NT2/D1 (cell line): ENCODE measurements around the gene ARPIN.
A peak's percentile ranks its signal among the peaks of the same experiment; 100 is the strongest.

Source experiments
- DNase-seq: peaks from one replicate; pipeline ENCODE4 v3.0.0-alpha.2; 2011; ENCODE audit warnings: low read depth, low spot score
- H3K27me3 ChIP-seq: 2 replicates; pipeline ENCODE4 v1.6.0; 2011; ENCODE audit warnings: mild to moderate bottlenecking; ENCODE audit not compliant: insufficient read length, insufficient read depth
- H3K36me3 ChIP-seq: 2 replicates; pipeline ENCODE4 v1.6.1; 2011; ENCODE audit warnings: mild to moderate bottlenecking, low read length, mixed read lengths; ENCODE audit not compliant: insufficient read depth, insufficient read length
- H3K4me1 ChIP-seq: 2 replicates; pipeline ENCODE4 v1.5.1; 2011; ENCODE audit not compliant: insufficient read depth, insufficient read length
- H3K4me3 ChIP-seq: 2 replicates; pipeline ENCODE4 v1.5.1; 2011; ENCODE audit warnings: low read depth; ENCODE audit not compliant: insufficient read length
- H3K9ac ChIP-seq: 2 replicates; pipeline ENCODE4 v1.6.0; 2011; ENCODE audit warnings: low read depth; ENCODE audit not compliant: insufficient read length
- H3K9me3 ChIP-seq: 2 replicates; pipeline ENCODE4 v1.5.1; 2011; ENCODE audit warnings: mild to moderate bottlenecking, low read length; ENCODE audit not compliant: insufficient read depth
- SUZ12 ChIP-seq: IDR thresholded peaks from 2 replicates; pipeline ENCODE4 v1.6.1; 2011; ENCODE audit not compliant: insufficient read length, insufficient read depth; ENCODE audit errors: extremely low read depth
- YY1 ChIP-seq: IDR thresholded peaks from 2 replicates; pipeline ENCODE4 v1.6.1; 2011; ENCODE audit not compliant: insufficient read length, insufficient read depth
- ZNF274 ChIP-seq: IDR thresholded peaks from 2 replicates; pipeline ENCODE4 v1.6.1; 2011; ENCODE audit warnings: mild to moderate bottlenecking, low read depth, low read length

Gene ARPIN

GRCh38 chr15:89883518-89883917, 29.2 kb downstream of the ARPIN start:
- TF ChIP-seq SUZ12: no peak
- H3K4me3 ChIP-seq: no peak overlapping the region
- H3K9ac ChIP-seq: no peak overlapping the region
- H3K27me3 ChIP-seq: no peaks in the 10 kb centered on the region
- no peaks in the 10 kb centered on the region for H3K9me3 ChIP-seq
- peaks cover 57% of the 10 kb centered on the region for H3K36me3 ChIP-seq
- DNase-seq: no peak
- H3K4me1 ChIP-seq: no peaks in the 10 kb centered on the region

- H3K9ac ChIP-seq: no peak overlapping the region
- no peak for DNase-seq
- no peaks in the 10 kb centered on the region for H3K9me3 ChIP-seq
- H3K4me3 ChIP-seq: no peak overlapping the region
- TF ChIP-seq YY1: no peak
- TF ChIP-seq SUZ12: no peak
- TF ChIP-seq ZNF274: no peak
- no peaks in the 10 kb centered on the region for H3K4me1 ChIP-seq
- H3K27me3 ChIP-seq: no peaks in the 10 kb centered on the region
- peaks cover 39% of the 10 kb centered on the region for H3K36me3 ChIP-seq
Observed at GRCh38 chr15:89880727-89881126, 32.0 kb downstream of the ARPIN start.

- H3K4me1 ChIP-seq: no peaks in the 10 kb centered on the region
- peaks cover 30% of the 10 kb centered on the region for H3K36me3 ChIP-seq
- no peak for DNase-seq
- no peaks in the 10 kb centered on the region for H3K9me3 ChIP-seq
- no peak overlapping the region for H3K9ac ChIP-seq
- TF ChIP-seq SUZ12 (no peak), YY1 (no peak), ZNF274 (no peak)
- H3K27me3 ChIP-seq: no peaks in the 10 kb centered on the region
- H3K4me3 ChIP-seq: no peak overlapping the region
Observed at GRCh38 chr15:89878323-89878722, 34.4 kb downstream of the ARPIN start.

GRCh38 chr15:89877083-89877425, 35.7 kb downstream of the ARPIN start:
- TF ChIP-seq SUZ12: no peak
- TF ChIP-seq ZNF274: no peak
- no peak for TF ChIP-seq YY1
- Histone ChIP-seq H3K36me3 (peaks cover 25% of the 10 kb centered on the region), H3K27me3 (no peaks in the 10 kb centered on the region), H3K4me1 (no peaks in the 10 kb centered on the region), H3K4me3 (no peak overlapping the region), H3K9me3 (no peaks in the 10 kb centered on the region), H3K9ac (no peak overlapping the region)
- DNase-seq: no peak

- H3K9me3 ChIP-seq: no peaks in the 10 kb centered on the region
- no peak for DNase-seq
- H3K4me3 ChIP-seq: no peak overlapping the region
- H3K36me3 ChIP-seq: peaks cover 30% of the 10 kb centered on the region
- H3K9ac ChIP-seq: no peak overlapping the region
- TF ChIP-seq SUZ12 (no peak), YY1 (no peak), ZNF274 (no peak)
- no peaks in the 10 kb centered on the region for H3K4me1 ChIP-seq
- no peaks in the 10 kb centered on the region for H3K27me3 ChIP-seq
Observed at GRCh38 chr15:89876396-89877082, 36.2 kb downstream of the ARPIN start.

GRCh38 chr15:89875741-89876140, 37.0 kb downstream of the ARPIN start:
- Histone ChIP-seq H3K36me3 (peaks cover 32% of the 10 kb centered on the region), H3K9ac (no peak overlapping the region), H3K4me3 (no peak overlapping the region), H3K9me3 (no peaks in the 10 kb centered on the region), H3K27me3 (no peaks in the 10 kb centered on the region), H3K4me1 (no peaks in the 10 kb centered on the region)
- TF ChIP-seq SUZ12: no peak
- TF ChIP-seq ZNF274: no peak
- TF ChIP-seq YY1: no peak
- no peak for DNase-seq

GRCh38 chr15:89874926-89875564, 37.7 kb downstream of the ARPIN start:
- Histone ChIP-seq H3K36me3 (peaks cover 38% of the 10 kb centered on the region), H3K4me3 (no peak overlapping the region), H3K9ac (no peak overlapping the region), H3K27me3 (no peaks in the 10 kb centered on the region), H3K9me3 (0 out of 2 replicates have a peak, but pooled peaks cover 2% of the 10 kb centered on the region), H3K4me1 (no peaks in the 10 kb centered on the region)
- TF ChIP-seq ZNF274 (no peak), YY1 (no peak), SUZ12 (no peak)
- peak; percentile 64 for DNase-seq
